ENCODE results near the gene CSTPP1. TPM values are rescaled to one million over a fixed set of nuclear protein-coding genes. Genes with fewer than 3 reads are reported as not detected.
"Not testable (repeated sequence)": the region's sequence is repeated elsewhere in the genome, so short reads cannot be mapped to it uniquely, and the experiment has no call there.

The CSTPP1 gene
- total and polyA plus RNA-seq, 2 donors (not counting 3 experiments of a cell fraction or from before 2014, with no cell fraction given): 25.9 to 38.2 TPM

DNA sequence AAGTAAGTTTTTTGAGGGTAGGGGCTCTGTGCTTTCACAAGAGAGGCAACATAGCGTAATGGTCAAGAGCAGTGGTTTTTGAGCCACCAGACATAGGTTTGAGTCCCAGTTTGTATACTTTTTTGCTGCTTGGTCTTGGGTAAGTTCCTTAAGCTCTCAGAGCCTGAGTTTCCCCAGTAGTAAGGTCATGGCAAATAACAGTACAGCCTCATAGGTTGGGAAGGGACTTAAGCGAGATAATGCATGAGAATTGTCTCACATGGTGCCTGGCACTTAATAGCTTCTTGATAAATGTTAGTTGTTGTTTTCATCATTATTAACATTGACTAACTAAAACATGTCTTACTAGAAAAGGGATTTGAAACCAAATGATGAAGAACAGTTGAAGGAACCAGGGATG lies 157.0 kb downstream of the CSTPP1 start:
- no peaks in the 10 kb centered on the region for H3K9me3 ChIP-seq (replicated peaks; ENCODE audit: control insufficient read depth, insufficient read depth, low read length)
- H3K4me3 ChIP-seq (replicated peaks in 1 of 3; ENCODE audit: insufficient read depth in 1 of 3, low read depth in 1 of 3, low read length in 3 of 3): no peak overlapping the region
- H3K27ac ChIP-seq (ENCODE audit: insufficient read depth, low read depth, low read length): no peak overlapping the region
- POLR2A ChIA-PET: no interaction called here
- no peaks in the 10 kb centered on the region for H4K20me1 ChIP-seq (replicated peaks; ENCODE audit: control insufficient read depth, extremely low read depth, insufficient read depth, low read length)
- no peak for DNase-seq (ENCODE audit: low read depth, low spot score)
- dilution Hi-C loops (cut with MboI; ENCODE audit: extremely low pct_ligation_motif_present, low sequenced_read_pairs) (no loop called here), intact Hi-C loops (cut with micrococcal nuclease) (no loop called here)
- no peaks in the 10 kb centered on the region for H3K79me2 ChIP-seq (ENCODE audit: control insufficient read depth, insufficient read depth, low read length)
- no peak overlapping the region for H3K9ac ChIP-seq (replicated peaks; ENCODE audit: extremely low read depth, insufficient read depth, low read length)
- H3K36me3 ChIP-seq (ENCODE audit: control insufficient read depth in 2 of 2, extremely low read depth in 1 of 2, insufficient read depth in 2 of 2, low read length in 2 of 2): no peaks in the 10 kb centered on the region
- H3K9me1 ChIP-seq (replicated peaks; ENCODE audit: control insufficient read depth, extremely low read depth, insufficient read depth, low read length): no peaks in the 10 kb centered on the region
- BruUV-seq (replicated peaks): no TSS peak
- H3K4me2 ChIP-seq (ENCODE audit: insufficient read depth, low read length): no peak overlapping the region
- no peak overlapping the region for H2AFZ ChIP-seq (ENCODE audit: low read depth, low read length)
- no peak for FAIRE-seq
- no peaks in the 10 kb centered on the region for H3K27me3 ChIP-seq (ENCODE audit: control insufficient read depth in 2 of 2, insufficient read depth in 2 of 2, low read length in 2 of 2)
- TF ChIP-seq, protein P1, sequence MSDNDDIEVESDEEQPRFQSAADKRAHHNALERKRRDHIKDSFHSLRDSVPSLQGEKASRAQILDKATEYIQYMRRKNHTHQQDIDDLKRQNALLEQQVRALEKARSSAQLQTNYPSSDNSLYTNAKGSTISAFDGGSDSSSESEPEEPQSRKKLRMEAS (IDR thresholded peaks at IDR 0.05; ENCODE audit: insufficient read depth, insufficient read length): no peak
- TF ChIP-seq EZH2 (IDR thresholded peaks at IDR 0.05; ENCODE audit: borderline replicate concordance, low read depth, low read length, severe bottlenecking): no peak
- no peak for TF ChIP-seq JUN (IDR thresholded peaks at IDR 0.05; ENCODE audit: borderline replicate concordance, insufficient read depth, insufficient read length, low read depth)
- no peak for TF ChIP-seq POLR2AphosphoS5 (IDR thresholded peaks at IDR 0.05; ENCODE audit: insufficient read depth, low read depth, low read length)
- TF ChIP-seq FOS (IDR thresholded peaks at IDR 0.05; ENCODE audit: borderline replicate concordance, insufficient read depth, low read length): no peak
- TF ChIP-seq, protein P2, sequence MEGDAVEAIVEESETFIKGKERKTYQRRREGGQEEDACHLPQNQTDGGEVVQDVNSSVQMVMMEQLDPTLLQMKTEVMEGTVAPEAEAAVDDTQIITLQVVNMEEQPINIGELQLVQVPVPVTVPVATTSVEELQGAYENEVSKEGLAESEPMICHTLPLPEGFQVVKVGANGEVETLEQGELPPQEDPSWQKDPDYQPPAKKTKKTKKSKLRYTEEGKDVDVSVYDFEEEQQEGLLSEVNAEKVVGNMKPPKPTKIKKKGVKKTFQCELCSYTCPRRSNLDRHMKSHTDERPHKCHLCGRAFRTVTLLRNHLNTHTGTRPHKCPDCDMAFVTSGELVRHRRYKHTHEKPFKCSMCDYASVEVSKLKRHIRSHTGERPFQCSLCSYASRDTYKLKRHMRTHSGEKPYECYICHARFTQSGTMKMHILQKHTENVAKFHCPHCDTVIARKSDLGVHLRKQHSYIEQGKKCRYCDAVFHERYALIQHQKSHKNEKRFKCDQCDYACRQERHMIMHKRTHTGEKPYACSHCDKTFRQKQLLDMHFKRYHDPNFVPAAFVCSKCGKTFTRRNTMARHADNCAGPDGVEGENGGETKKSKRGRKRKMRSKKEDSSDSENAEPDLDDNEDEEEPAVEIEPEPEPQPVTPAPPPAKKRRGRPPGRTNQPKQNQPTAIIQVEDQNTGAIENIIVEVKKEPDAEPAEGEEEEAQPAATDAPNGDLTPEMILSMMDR (IDR thresholded peaks at IDR 0.05; ENCODE audit: extremely low read depth in 1 of 2, insufficient read depth in 1 of 2, low read depth in 1 of 2, low read length in 2 of 2): no peak
- no peak for TF ChIP-seq MYC (IDR thresholded peaks at IDR 0.05; ENCODE audit: low read depth, low read length)
- no peak for TF ChIP-seq GATA2 (IDR thresholded peaks at IDR 0.05; ENCODE audit: insufficient read depth, insufficient read length, low read depth, low read length)
- TF ChIP-seq POLR2A (IDR thresholded peaks at IDR 0.05; ENCODE audit: low read depth, low read length): no peak
- CTCF ChIA-PET: interaction anchor here (0.8 to 1.4 kb wide), 3 partner anchors 67 to 81 kb away, joined by 3 read pairs; no protein-coding TSS in a partner anchor
- no peaks in the 10 kb centered on the region for H3K4me1 ChIP-seq (ENCODE audit: control insufficient read depth, extremely low read depth, insufficient read depth, low read length)

- H3K4me1 ChIP-seq (ENCODE audit: control insufficient read depth, extremely low read depth, insufficient read depth, low read length); H3K4me2 ChIP-seq (ENCODE audit: insufficient read depth, low read length); DNase-seq (ENCODE audit: low read depth, low spot score); H3K4me3 ChIP-seq (replicated peaks in 1 of 3; ENCODE audit: insufficient read depth in 1 of 3, low read depth in 1 of 3, low read length in 3 of 3); H3K27me3 ChIP-seq (ENCODE audit: control insufficient read depth in 2 of 2, insufficient read depth in 2 of 2, low read length in 2 of 2); H2AFZ ChIP-seq (ENCODE audit: low read depth, low read length); H3K79me2 ChIP-seq (ENCODE audit: control insufficient read depth, insufficient read depth, low read length); POLR2A ChIA-PET; H3K9me1 ChIP-seq (replicated peaks; ENCODE audit: control insufficient read depth, extremely low read depth, insufficient read depth, low read length); intact Hi-C loops (cut with micrococcal nuclease); H3K27ac ChIP-seq (ENCODE audit: insufficient read depth, low read depth, low read length); BruUV-seq (replicated peaks); FAIRE-seq; H4K20me1 ChIP-seq (replicated peaks; ENCODE audit: control insufficient read depth, extremely low read depth, insufficient read depth, low read length); CTCF ChIA-PET; H3K9me3 ChIP-seq (replicated peaks; ENCODE audit: control insufficient read depth, insufficient read depth, low read length); H3K36me3 ChIP-seq (ENCODE audit: control insufficient read depth in 2 of 2, extremely low read depth in 1 of 2, insufficient read depth in 2 of 2, low read length in 2 of 2); dilution Hi-C loops (cut with MboI; ENCODE audit: extremely low pct_ligation_motif_present, low sequenced_read_pairs); H3K9ac ChIP-seq (replicated peaks; ENCODE audit: extremely low read depth, insufficient read depth, low read length): not testable (repeated sequence)
Measured at GRCh38 chr11:47096871-47097270, 160.3 kb downstream of the CSTPP1 start.

- intact Hi-C loops (cut with micrococcal nuclease); H3K4me3 ChIP-seq (replicated peaks in 1 of 3; ENCODE audit: insufficient read depth in 1 of 3, low read depth in 1 of 3, low read length in 3 of 3); H3K9me1 ChIP-seq (replicated peaks; ENCODE audit: control insufficient read depth, extremely low read depth, insufficient read depth, low read length); H2AFZ ChIP-seq (ENCODE audit: low read depth, low read length); H3K27me3 ChIP-seq (ENCODE audit: control insufficient read depth in 2 of 2, insufficient read depth in 2 of 2, low read length in 2 of 2); dilution Hi-C loops (cut with MboI; ENCODE audit: extremely low pct_ligation_motif_present, low sequenced_read_pairs); H4K20me1 ChIP-seq (replicated peaks; ENCODE audit: control insufficient read depth, extremely low read depth, insufficient read depth, low read length); H3K79me2 ChIP-seq (ENCODE audit: control insufficient read depth, insufficient read depth, low read length); H3K27ac ChIP-seq (ENCODE audit: insufficient read depth, low read depth, low read length); H3K36me3 ChIP-seq (ENCODE audit: control insufficient read depth in 2 of 2, extremely low read depth in 1 of 2, insufficient read depth in 2 of 2, low read length in 2 of 2); H3K4me2 ChIP-seq (ENCODE audit: insufficient read depth, low read length); H3K4me1 ChIP-seq (ENCODE audit: control insufficient read depth, extremely low read depth, insufficient read depth, low read length); DNase-seq (ENCODE audit: low read depth, low spot score); FAIRE-seq; H3K9me3 ChIP-seq (replicated peaks; ENCODE audit: control insufficient read depth, insufficient read depth, low read length); H3K9ac ChIP-seq (replicated peaks; ENCODE audit: extremely low read depth, insufficient read depth, low read length); BruUV-seq (replicated peaks): not testable (repeated sequence)
- POLR2A ChIA-PET: interaction anchor here (0.7 kb wide), 1 partner anchor 173 kb away, joined by 3 read pairs; no protein-coding TSS in a partner anchor
- CTCF ChIA-PET: interaction anchor here (0.6 kb wide), 1 partner anchor 26 kb away, joined by 3 read pairs; no protein-coding TSS in a partner anchor
Measured at GRCh38 chr11:47098223-47098622, 161.7 kb downstream of the CSTPP1 start.

All from endothelial cell of umbilical vein (primary cell).